Fibroblast of lung (primary cell): ENCODE measurements around the gene PANX3.

Source experiments
- CTCF ChIP-seq, 2 donors: IDR thresholded peaks in 1 of 2; conservative IDR thresholded peaks in 1 of 2; 1 replicate in 1 of 2; 2 replicates in 1 of 2; pipeline ENCODE4 v1.5.1; 2011 to 2012; ENCODE audit warnings: low read length in 2 of 2, control low read depth in 1 of 2, inconsistent platforms in 1 of 2, low read depth in 1 of 2, mild to moderate bottlenecking in 1 of 2
- EZH2 ChIP-seq: IDR thresholded peaks from 2 replicates; pipeline ENCODE4 v1.5.1; 2012; ENCODE audit warnings: low read length, control low read depth, mild to moderate bottlenecking; ENCODE audit errors: missing control alignments

DNA sequence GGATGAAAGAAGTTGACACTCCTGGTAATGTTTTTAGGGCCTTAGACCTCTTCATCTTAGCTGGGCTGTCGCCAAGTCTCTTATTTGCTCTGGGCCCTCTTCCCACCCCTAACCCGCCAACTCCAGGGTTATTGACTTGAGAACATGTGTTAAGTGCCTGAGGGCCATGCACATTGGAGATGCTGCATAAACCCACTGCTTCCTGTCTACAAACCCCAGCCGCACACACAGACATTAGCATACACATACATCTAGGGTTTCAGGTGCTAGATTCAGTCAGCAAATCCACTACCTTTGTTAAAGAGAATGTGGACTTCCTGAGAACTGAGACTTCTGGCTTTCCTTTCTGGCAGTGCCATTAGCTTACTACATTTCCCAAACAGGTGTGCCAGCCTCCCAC lies 817 bp downstream of the PANX3 start:
- TF ChIP-seq CTCF (conservative IDR thresholded peaks at IDR 0.05 in 1 of 2, IDR thresholded peaks at IDR 0.05 in 1 of 2; ENCODE audit: low read depth in 1 of 2, low read length in 2 of 2), result no peak
- no peak for TF ChIP-seq EZH2
